ENCODE data around the gene LASP1NB.
"Not testable (repeated sequence)": the region's sequence is repeated elsewhere in the genome, so short reads cannot be mapped to it uniquely, and the experiment has no call there.

The LASP1NB gene

DNA sequence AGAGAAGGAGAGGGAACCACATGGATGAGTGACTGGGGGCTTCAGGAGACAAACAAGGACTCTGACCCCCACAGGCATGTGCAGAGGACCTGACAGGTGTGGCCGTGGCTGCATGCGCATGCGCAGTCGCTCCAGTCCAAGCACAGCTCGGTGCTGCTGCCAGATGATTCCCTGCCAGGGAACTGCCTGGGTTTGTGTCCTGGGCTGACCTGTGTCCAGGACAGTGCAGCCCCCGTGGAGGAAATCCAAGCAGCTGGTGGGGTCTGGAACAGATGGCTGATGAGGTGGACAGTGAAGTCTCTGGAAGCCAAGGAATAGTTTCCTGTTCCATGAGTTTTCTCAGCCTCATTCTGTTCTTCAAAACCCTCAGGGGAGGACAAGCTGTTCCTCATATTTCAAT lies 28.2 kb upstream of the LASP1NB start:
- DNase-seq (ENCODE audit: low read depth in 2 of 2), result no peak

- no peak for DNase-seq (ENCODE audit: low read depth in 2 of 2)
Observed at GRCh38 chr17:38897671-38898290, 27.6 kb upstream of the LASP1NB start.

- no peak for DNase-seq (ENCODE audit: low read depth in 2 of 2)
Observed at GRCh38 chr17:38898291-38898679, 27.1 kb upstream of the LASP1NB start.

GRCh38 chr17:38898812-38899348 lies 26.5 kb upstream of the LASP1NB start:
- DNase-seq (ENCODE audit: low read depth in 2 of 2), result peak; percentile 70 to 82

GRCh38 chr17:38899421-38899820 lies 26.0 kb upstream of the LASP1NB start:
- no peak for DNase-seq (ENCODE audit: low read depth in 2 of 2)

DNA sequence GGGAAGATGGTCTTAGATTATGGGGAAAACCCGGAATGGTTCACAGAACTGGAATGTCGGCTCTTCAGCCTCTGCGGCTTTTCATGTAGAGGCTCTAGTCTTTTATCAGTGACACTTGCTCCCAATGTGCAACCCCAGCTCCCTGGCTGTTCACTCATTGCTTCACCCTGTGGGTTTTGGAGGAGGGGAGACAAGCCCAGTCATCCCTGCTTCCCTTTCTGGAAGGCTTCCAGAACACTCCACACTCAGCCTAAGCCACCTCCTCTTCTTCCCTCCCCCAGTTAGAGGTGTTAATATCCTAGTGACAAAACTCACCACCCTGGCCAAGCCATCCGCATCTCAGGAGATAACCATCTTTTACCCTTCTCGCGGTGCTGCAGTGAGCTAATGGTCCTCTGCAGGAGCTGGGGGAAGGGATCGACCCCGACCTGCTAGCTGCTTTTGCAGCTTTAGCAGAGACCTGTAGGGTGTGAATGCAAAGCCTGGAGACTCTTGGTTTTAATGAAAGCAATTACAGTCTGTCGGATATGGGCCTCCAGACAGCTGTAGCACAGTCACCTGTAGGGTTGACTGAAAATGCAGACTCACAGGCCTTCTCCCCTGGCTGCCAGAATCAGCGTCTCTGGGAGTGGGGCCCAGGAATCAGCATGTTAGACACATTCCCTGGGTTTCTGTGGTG lies 24.3 kb upstream of the LASP1NB start:
- no peak for DNase-seq (ENCODE audit: low read depth in 2 of 2)

GRCh38 chr17:38903404-38903803 lies 22.0 kb upstream of the LASP1NB start:
- no peak for DNase-seq (ENCODE audit: low read depth in 2 of 2)

DNA sequence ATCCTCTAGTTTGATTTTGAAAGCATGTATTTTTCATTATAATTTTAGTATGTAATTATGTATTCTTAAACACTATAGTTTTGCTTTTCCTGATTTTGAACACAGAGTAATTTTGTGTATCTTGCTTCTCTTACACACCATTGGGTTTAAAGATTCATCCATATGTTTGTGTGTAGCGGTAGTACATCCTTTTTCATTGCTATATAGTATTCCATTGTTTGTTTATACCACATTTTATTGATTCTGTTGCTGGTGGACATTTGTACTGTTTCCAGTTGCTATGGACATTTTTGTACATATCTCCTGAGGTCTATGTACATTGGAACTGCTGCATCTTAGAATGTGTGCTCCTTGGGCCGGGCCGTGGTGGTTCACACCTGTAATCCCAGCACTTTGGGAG lies 20.5 kb upstream of the LASP1NB start:
- no peak for DNase-seq (ENCODE audit: low read depth in 2 of 2)

DNA sequence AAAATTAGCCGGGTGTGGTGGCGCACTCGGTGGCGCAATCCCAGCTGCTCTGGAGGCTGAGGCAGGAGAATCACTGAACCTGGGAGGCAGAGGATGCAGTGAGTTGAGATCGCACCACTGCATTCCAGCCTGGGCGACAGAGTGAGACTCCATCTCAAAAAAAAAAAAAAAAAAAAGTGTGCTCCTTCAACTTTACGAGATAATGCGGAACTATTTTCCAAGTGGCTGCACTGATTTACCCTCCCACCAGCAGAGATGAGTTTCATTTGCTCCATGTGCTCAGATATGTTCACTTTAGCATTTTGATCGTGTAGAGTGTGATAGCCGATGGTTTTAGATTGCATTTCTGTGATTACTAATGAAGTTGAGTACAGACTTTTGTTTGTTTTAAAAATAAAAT lies 20.0 kb upstream of the LASP1NB start:
- no peak for DNase-seq (ENCODE audit: low read depth in 2 of 2)

DNA sequence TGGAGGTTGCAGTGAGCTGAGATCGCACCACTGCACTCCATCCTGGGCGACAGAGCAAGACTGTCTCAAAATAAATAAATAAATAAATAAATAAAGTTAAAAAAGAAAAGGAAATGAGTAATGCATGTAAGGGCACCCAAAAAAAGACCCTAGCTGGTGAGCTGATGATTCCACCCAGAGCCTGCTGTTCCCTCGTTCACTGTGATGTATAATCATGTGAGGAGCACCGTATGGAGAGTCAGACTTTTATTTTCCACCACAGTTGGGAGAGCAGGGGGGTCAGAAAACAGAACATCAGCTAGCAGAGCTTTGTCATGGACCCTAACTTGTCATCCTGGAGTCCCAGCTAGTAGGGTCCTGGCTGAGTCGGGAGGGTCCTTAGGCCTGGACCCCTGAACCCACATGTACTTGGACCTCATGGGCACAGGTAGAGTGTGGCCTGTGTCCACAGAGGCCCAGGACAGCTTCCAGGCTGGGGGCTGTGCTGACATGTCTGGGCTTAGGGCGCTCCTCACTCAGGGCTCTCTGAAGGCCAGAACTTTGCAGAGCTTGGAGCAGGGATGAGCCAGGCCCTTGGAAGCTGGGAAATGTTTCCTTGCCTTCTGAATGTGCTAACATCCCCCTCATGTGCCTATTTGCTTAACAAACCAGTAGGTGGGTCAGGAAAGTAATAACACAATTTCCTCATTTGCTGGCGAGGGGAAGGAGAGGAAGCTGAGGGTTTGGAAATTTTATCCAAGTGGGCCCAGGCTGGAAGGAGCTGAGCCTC lies 18.8 kb upstream of the LASP1NB start:
- DNase-seq (ENCODE audit: low read depth in 2 of 2), result no peak

GRCh38 chr17:38907930-38908675 lies 17.3 kb upstream of the LASP1NB start:
- no peak for DNase-seq (ENCODE audit: low read depth in 2 of 2)

GRCh38 chr17:38908676-38909181 lies 16.7 kb upstream of the LASP1NB start:
- DNase-seq (ENCODE audit: low read depth in 2 of 2), result no peak

- DNase-seq (ENCODE audit: low read depth in 2 of 2), result no peak
Observed at GRCh38 chr17:38910325-38910724, 15.1 kb upstream of the LASP1NB start.

GRCh38 chr17:38911081-38911730 lies 14.2 kb upstream of the LASP1NB start:
- no peak for DNase-seq (ENCODE audit: low read depth in 2 of 2)

DNA sequence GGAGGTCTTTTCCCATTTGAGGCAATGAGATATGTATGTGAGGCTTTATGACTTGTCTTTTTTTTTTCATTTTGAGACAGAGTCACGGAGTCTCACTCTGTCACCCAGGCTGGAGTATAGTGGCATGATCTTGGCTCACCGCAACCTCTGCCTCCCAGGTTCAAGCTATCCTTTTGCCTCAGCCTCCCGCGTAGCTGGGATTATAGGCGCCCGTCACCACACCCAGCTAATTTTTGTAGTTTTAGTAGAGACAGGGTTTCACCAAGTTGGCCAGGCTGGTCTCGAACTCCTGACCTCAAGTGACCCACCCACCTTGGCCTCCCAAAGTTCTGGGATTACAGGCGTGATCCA lies 13.7 kb upstream of the LASP1NB start:
- DNase-seq (ENCODE audit: low read depth in 2 of 2), result not testable (repeated sequence)

DNA sequence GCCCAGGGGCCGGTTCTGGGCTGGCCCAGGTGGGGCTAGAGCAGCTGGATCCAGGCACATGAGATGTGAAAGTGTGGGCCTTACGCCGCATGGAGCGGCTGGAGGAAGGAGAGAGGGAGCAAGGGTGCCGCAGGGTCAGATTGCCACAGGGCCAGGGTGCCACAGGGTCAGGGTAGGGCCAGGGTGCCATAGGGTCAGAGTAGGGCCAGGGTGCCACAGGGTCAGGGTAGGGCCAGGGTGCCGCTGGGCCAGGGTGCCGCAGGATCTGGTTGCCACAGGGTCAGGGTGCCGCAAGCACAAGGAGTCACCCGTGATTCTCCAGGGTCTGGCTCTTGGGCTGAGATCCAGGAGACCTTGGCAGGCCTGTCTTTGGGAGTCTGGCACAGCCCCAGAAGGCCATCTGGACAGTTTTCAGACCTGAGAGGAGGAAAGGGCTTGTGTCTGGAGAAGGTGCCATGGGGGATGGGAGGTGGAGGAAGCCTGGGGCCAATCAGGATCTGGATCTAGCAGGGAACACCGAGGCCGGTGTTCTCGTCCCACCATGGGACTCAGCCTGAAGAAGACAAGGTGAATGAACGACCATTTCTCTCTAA lies 13.1 kb upstream of the LASP1NB start:
- no peak for DNase-seq (ENCODE audit: low read depth in 2 of 2)

GRCh38 chr17:38914741-38915638 lies 10.4 kb upstream of the LASP1NB start:
- DNase-seq (ENCODE audit: low read depth in 2 of 2), result no peak

GRCh38 chr17:38915639-38915995 lies 9.8 kb upstream of the LASP1NB start:
- no peak for DNase-seq (ENCODE audit: low read depth in 2 of 2)

GRCh38 chr17:38916771-38917170 lies 8.6 kb upstream of the LASP1NB start:
- no peak for DNase-seq (ENCODE audit: low read depth in 2 of 2)

DNA sequence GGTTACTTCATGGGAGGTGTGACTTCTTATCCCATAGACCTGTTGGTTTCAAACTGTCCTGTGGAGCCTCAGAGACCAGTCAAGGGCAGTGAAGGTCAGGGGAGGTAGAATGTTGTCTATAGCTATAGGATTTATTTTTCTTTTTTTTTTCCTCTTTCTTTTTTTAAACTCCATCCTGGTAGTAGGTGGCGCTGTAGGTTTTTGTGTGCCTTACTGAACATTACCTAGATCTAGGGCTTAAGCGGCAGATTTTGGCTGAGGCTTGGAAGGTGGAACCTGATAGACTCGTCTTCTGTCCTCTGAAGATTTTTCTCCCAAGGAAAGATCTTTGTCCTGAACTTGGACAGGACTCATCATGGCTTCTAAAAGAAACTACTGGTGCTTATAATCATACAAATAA lies 8.2 kb upstream of the LASP1NB start:
- DNase-seq (ENCODE audit: low read depth in 2 of 2), result no peak
